GM12801 (cell line): ENCODE data around the gene TTLL11.

ENCODE experiments used
- TF ChIP-seq, protein P1 (sequence below): IDR thresholded peaks from one replicate; pipeline ENCODE4 v1.5.1; 2011; ENCODE audit warnings: control low read depth; ENCODE audit not compliant: insufficient read length; ENCODE audit errors: extremely low read depth

TTLL11 gene

DNA sequence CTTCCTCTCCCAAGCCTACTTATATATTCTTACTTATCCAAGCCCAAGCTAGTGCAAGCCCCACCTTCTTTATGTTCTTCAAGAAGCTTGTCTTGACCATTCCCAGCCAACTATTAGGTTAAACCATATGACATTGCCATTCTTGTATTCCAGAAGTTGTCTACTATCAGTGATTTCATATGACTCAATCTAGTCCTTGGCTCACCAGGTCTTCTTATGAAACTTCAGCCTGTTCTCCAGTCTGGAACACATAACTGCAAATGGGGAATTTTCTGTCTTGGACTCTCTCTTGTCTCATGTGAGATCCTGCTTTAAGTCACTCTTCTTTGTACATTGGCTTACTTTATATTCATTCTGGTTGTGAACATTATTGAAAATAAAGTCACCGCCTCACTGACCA, 130.7 kb downstream of the TTLL11 start:
- TF ChIP-seq, protein P1, sequence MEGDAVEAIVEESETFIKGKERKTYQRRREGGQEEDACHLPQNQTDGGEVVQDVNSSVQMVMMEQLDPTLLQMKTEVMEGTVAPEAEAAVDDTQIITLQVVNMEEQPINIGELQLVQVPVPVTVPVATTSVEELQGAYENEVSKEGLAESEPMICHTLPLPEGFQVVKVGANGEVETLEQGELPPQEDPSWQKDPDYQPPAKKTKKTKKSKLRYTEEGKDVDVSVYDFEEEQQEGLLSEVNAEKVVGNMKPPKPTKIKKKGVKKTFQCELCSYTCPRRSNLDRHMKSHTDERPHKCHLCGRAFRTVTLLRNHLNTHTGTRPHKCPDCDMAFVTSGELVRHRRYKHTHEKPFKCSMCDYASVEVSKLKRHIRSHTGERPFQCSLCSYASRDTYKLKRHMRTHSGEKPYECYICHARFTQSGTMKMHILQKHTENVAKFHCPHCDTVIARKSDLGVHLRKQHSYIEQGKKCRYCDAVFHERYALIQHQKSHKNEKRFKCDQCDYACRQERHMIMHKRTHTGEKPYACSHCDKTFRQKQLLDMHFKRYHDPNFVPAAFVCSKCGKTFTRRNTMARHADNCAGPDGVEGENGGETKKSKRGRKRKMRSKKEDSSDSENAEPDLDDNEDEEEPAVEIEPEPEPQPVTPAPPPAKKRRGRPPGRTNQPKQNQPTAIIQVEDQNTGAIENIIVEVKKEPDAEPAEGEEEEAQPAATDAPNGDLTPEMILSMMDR: no peak

DNA sequence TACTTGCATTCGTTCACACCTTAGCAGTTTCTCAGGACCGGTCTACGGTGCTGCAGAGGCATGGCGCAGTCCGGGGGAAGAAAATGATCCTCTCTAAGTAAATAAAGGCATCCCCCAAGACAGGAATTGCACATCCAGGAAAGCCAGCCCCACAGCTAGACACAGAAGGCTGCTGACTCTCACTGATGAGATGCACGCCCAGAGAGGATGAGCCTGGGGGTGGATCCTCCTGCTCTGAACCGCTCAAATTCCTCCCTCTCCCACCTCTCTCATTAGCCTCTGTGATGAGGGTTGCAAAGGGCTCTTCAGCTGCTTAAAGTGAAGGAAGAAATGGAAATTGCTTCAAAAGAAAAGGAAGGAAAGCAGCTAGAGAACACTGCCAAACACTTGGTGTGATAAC, 132.4 kb downstream of the TTLL11 start:
- TF ChIP-seq, protein P1: no peak

DNA sequence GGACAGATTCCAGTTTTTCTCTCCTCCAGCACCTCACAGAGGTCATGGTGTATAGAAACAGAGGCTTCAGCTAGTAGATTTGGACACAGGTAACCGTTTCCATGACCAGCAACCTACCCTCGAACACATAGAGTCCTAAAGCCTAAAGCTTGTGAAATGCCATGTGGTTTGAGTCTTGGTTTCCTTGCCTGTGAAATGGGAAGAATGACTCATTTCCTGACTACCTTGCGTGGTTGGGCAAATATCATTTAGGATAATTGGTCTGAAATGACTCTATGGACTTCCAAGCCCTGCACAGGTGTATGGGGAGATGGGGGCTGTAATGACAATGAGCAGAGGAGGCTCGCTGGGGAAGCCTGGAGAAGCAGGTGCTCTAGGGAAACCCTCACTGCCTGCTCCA, 134.6 kb downstream of the TTLL11 start:
- TF ChIP-seq, protein P1: no peak

DNA sequence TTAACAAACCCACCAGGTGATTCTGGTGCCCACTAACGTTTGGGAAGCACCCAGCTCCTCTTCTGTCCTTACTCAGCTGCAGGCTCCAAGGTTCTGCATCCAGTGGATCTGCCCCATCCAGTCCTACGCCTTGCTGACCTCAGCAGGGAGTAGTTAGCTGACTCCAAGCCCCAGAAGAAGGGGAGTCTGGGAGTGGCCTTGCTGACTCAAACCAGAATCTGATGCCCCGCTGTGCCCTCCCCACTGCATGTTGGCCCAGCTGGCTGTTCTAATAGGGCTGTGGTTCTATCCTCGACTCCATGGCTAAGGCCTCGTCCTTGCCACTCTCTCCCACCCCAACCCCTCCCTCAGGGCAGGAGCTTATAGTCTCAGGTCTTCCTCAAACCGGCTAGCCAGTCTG, 136.3 kb downstream of the TTLL11 start:
- TF ChIP-seq, protein P1: no peak

DNA sequence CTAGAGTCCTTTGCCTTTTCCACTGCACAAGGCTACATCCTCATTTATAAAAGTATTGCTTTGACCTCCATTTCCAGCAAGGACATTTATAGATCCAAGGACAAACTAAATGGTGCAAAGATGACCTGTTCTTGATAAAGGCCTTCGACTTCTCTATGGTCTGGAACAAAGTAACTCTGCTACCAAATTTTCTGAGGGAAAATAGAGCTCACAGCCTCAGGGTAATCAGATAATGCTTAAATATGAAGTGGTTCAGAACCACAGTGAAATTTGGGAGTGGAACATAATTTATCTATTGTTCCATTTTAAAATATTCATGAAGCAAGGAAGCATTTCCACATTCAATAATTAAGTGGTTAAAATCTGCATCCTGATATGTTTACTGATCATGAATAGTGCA, 137.5 kb downstream of the TTLL11 start:
- TF ChIP-seq, protein P1: no peak

DNA sequence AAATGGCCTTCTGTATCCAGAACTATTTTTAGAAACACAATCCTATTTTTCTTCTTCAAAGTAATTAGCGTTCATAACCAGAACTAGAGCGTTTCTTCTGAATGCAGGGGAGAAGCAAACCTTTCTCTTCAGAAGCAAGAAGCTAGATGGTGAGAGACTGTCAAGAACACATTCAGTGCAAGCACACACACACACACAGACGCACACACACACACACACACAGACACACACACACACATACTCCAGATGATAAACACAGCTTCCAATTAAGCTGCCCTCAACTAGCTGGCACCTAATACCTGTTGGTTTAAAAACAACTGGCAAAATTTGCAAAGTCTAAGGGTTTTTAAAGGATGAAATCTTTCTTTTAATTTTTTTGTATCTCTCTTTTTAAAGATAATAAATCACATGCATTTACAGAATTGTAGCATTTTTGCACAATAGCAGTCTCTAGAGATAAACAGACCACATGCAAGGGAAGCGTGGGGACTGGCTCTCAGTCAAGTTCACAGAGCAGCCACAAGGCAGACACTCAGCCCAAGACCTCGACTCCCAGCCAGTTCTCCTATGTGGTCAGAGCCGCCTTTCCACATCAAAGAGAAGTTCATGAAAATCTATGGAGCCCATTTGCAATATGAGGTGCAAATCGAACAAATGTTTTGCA, 138.5 kb downstream of the TTLL11 start:
- TF ChIP-seq, protein P1: no peak

DNA sequence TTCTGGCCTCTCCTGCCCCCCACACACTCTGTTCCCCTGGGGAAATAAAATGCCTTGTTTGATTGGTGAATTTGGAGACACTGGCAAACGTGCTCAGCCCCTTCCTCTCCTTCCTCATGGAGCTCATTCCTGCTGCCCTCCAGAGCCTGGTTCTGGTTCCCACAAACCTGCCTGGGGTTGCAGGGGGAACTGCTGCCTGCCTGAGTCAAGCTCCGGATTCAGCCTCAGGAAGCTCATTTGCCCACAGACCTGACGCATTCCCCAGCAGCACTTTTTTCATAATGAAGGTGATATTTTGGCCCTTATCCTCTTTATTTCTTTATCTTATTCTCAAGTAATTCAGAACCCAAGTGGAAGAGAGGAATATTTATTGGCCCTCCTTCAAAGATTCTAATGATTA, 140.5 kb downstream of the TTLL11 start:
- TF ChIP-seq, protein P1: no peak
